NCI-H748 treated with DMSO at 0.1 percent for 48 hours (cell line): ENCODE results near the gene DEPP1.

ENCODE experiments used
- DNase-seq: peaks from one replicate; lab custom pipeline; 2025; lab: John Stamatoyannopoulos, UW

Gene DEPP1

DNA sequence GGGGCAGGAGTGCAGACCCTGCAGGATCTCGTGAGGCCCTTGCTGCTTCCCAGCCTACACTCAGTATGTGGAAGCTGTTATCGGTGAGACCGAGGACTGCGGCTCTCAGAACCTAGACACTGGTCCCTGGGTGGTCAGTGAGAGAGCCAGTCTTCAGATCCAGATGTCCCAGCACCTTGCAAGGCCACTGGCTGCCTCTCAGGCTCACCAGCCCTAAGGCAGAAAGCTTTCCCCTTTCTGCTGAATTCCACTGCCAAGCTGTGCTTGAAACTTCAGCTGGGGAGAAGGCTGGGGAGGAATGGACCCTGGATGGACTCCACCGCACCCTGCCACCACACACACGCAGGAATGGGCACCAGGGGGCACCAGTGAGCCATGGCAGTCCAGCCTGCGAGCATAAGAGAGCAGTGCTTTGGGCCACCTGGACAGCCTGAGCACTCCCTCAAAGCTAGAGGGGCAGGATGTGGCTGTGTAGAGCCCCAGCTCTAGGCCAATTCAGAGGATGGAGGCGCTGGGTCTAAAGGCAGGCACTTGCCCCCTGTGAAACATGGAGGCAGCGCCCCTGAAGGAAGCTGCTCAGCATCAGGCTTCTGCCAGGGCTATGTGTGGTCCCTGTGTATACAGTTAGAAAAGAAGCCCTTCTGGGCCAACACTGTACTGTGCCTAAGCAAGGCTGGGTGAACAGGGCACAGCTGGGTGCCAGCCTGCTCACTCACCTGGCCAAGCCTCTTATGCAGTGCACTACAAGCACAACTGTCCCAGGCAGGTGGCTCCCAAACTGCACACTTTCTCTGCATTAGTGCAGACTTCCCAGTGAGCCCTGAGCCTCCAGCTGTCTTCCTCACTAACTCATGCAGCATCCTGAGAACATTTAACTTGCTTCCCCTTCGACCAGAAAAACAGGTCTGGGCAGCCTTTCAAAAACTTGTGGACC, 45.8 kb downstream of the DEPP1 start:
- peak; percentile 2 for DNase-seq

- DNase-seq, result no peak
Measured at GRCh38 chr10:44931621-44932516, 46.7 kb downstream of the DEPP1 start.

DNA sequence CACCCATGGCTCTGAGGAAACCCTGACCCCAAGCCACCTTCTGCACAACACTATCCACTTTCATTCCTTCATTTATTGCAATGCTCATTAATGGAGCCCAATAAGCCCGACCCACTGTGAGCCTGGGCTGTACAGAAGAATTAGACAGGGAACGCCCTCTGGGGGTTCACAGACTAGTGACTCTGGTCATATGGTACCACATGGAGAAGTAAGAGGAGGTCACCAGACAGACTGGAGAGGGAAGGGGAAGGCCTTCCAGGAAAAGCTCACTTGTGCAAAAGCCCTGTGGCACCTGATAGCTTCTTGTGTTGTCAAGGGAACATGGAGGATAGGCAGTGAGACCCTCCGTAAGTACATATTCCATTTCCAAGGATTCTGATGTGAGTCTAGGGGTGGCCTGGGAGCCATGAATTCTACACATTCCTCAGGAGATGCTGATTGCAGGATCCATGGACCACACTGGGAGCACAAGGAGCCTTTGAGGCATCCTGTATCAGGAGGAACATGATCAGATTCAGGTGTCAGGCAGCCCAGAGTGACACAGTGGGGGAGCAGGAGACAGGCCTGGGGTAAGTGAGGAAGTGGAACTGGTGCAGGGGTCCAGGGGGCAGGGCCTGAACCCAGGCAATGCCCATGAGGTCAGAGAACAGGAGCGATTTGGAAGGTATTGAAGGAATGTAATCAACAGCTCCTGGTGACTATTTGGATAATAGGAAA, 47.5 kb downstream of the DEPP1 start:
- no peak for DNase-seq

DNA sequence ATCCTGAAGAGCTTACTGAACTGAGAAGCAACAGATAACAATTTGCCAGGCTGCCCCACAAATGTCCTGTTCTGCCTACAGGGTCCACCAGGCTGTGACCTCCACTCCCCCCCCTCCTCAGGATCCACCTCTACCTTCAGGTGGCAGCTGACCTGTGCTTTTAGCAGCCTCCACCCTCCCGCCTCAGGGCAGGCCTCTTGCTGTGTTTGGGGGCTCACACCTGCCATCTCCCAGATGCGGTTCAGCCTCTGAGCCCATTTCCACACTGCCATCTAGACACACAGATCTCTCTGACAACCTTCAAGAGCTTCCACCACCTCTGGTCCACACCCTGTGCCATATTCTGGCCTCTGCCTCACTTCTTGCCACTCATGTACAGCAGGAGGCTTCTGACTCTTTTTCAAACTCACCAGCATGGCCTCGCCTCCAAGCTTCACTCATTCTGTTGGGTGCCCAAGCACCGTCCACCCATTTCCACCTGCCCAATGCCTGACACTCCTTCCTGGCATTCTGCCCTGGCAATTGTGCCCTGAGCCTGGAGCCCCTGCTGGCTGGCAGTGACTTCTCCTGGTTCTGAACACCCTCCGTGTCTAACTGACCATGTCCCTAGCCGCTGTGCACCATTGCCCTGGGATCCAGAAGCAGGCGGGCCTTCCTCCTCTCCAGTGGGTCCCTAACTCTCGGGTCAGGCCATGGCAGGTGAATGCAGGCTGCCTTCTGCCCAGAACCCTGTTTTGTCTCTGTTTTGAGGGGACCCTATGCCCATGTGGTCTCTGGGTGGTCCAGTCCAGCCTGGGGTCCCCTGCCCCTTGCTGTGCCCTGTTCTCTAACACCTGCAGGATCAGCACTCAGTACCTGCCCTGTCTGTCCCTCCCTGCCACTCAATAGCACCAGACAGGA, 49.0 kb downstream of the DEPP1 start:
- DNase-seq, result no peak

- DNase-seq, result no peak
Measured at GRCh38 chr10:44928462-44928861, 50.1 kb downstream of the DEPP1 start.

- no peak for DNase-seq
Measured at GRCh38 chr10:44927352-44927751, 51.3 kb downstream of the DEPP1 start.

DNA sequence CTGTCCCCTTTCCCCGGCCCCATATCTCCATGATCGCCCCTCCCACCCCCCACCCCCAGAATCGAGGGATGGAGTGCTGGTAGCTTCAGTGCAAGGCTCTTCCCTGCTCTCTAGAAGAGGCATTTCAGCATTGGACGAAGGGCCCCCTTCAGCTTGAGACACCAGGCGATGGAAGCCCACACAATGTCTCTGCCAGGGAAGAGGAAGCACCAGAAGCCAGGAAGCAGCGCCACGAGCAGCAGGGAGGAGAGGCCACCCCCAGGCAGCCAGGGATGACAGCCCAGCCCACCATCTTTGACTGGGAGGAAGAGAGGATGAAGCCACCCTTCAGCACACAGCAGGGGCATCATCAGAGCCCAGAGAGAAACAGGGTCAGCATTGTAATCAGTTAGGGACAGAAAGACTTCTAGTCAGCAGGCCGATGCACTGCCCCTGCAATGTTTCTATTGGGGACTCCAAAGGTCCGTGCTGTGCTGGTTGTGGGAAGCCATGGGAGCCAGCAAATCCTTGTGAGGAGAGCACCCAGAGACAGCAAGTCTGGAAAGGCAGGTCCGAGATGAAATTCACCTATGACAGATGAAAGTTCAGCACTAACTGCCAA, 51.8 kb downstream of the DEPP1 start:
- no peak for DNase-seq
